Thyroid gland (tissue), 4 donors: Measurements from ENCODE around the gene KRTAP5-1.

Experiments used
- CTCF ChIP-seq, 6 experiments: fragments of 200-600 bp in 3 of 6; fragments of 450-650 bp in 3 of 6; sonication (generic) in 3 of 6; IDR thresholded peaks; one replicate each; pipeline ENCODE4 v1.5.1; 2016 to 2019; ENCODE audit warnings: antibody characterized with exemption in 6 of 6, mild to moderate bottlenecking in 2 of 6, inconsistent platforms in 1 of 6, moderate library complexity in 1 of 6
- POLR2A ChIP-seq, 2 donors: fragments of 450-650 bp; IDR thresholded peaks; one replicate each; pipeline ENCODE4 v1.6.1; 2017; ENCODE audit warnings: antibody characterized with exemption in 2 of 2, mild to moderate bottlenecking in 2 of 2, moderate library complexity in 1 of 2

GRCh38 chr11:1542267-1542666, 42.8 kb downstream of the KRTAP5-1 start:
- TF ChIP-seq CTCF (IDR thresholded peaks at IDR 0.05), result no peak
- no peak for TF ChIP-seq POLR2A (IDR thresholded peaks at IDR 0.05)
